ENCODE measurements around the gene ACTC1.

- no peak for TF ChIP-seq POLR2A (IDR thresholded peaks at IDR 0.05; ENCODE audit: low read length)
- no peak for TF ChIP-seq GATA1 (IDR thresholded peaks at IDR 0.05; ENCODE audit: low read depth, low read length)
These were observed 7.0 kb upstream of the ACTC1 start for GRCh38 chr15:34802371-34802770.

Measured in erythroblast (primary cell).